K562 (cell line): Measurements from ENCODE around the gene CSTPP1. TPM values are rescaled to one million over a fixed set of nuclear protein-coding genes. Genes with fewer than 3 reads are reported as not detected.

Experiments
- ATAC-seq: fragments of 200-7000 bp; cut with Tn5 transposase; 3 replicates; pipeline ENCODE4 v1.9.1; 2020; ENCODE audit warnings: moderate library complexity
- BruUV-seq: library from RNA; stranded (reverse); fragments of 400-500 nt; replicated peaks from 2 replicates; lab custom pipeline; 2021; lab: Mats Ljungman, UMichigan
- CTCF ChIA-PET: fragments of 300-600 bp; formaldehyde crosslinking; extraction: SDS; loops from one replicate; lab custom pipeline; 2021; ENCODE audit warnings: low intra/inter-chr PET ratio; lab: Yijun Ruan, JAX
- POLR2A ChIA-PET: fragments of 300-600, 350-650 bp; sonication (Branson Sonifier 250); formaldehyde crosslinking; extraction: SDS; loops from one replicate; lab custom pipeline; 2021; ENCODE audit warnings: antibody characterized with exemption, inconsistent platforms; lab: Yijun Ruan, JAX
- DNase-seq, 4 experiments: peaks; one replicate each; pipeline versions ENCODE4 v3.0.0 to v3.0.0-alpha.2; 2011 to 2018; ENCODE audit warnings: low spot score in 3 of 4, mixed read lengths in 3 of 4; ENCODE audit errors: extremely low read depth in 1 of 4
- FAIRE-seq: peaks from 2 replicates; lab custom pipeline; 2011; peaks lifted over from hg19 to GRCh38; lab: Jason Lieb, UNC
- H2AFZ ChIP-seq: 2 replicates; pipeline ENCODE4 v1.6.0; 2011; ENCODE audit warnings: low read depth, low read length, control low read depth, inconsistent platforms
- H3K27ac ChIP-seq: fragments of 200-600 bp; 3 replicates; pipeline ENCODE4 v1.8.0; 2011; ENCODE audit warnings: low read depth, mild to moderate bottlenecking, control low read depth, inconsistent platforms, low read length, moderate library complexity, mixed read lengths; ENCODE audit errors: extremely low read depth
- H3K27me3 ChIP-seq, 2 experiments: fragments of 300-600 bp in 1 of 2; 2 replicates in 1 of 2; 3 replicates in 1 of 2; pipeline versions ENCODE4 v1.6.0 to v1.8.0; 2011; ENCODE audit warnings: inconsistent platforms in 2 of 2, low read length in 2 of 2, mild to moderate bottlenecking in 1 of 2, mixed read lengths in 1 of 2, moderate library complexity in 1 of 2; ENCODE audit not compliant: control insufficient read depth in 2 of 2, insufficient read depth in 2 of 2
- H3K36me3 ChIP-seq: fragments of 300-600 bp; 3 replicates; pipeline ENCODE4 v1.8.0; 2011; ENCODE audit warnings: mild to moderate bottlenecking, low read length, inconsistent platforms; ENCODE audit not compliant: control insufficient read depth, insufficient read depth
- H3K4me1 ChIP-seq, 2 experiments: fragments of 200-600 bp in 1 of 2; replicated peaks in 1 of 2; 2 replicates in 1 of 2; 3 replicates in 1 of 2; pipeline versions ENCODE4 v1.5.1 to v1.8.0; 2011; ENCODE audit warnings: inconsistent platforms in 2 of 2, low read length in 2 of 2, mild to moderate bottlenecking in 1 of 2, mixed read lengths in 1 of 2, moderate library complexity in 1 of 2; ENCODE audit not compliant: control insufficient read depth in 2 of 2, insufficient read depth in 2 of 2
- H3K4me2 ChIP-seq: 2 replicates; pipeline ENCODE4 v1.6.1; 2011; ENCODE audit warnings: low read length, control low read depth, inconsistent platforms, mixed read lengths; ENCODE audit not compliant: insufficient read depth
- H3K4me3 ChIP-seq: fragments of 200-600 bp; sonication (generic), shearing (Covaris generic); 2 replicates; pipeline ENCODE4 v1.5.1; 2016; ENCODE audit warnings: control low read depth, inconsistent platforms
- H3K79me2 ChIP-seq: fragments of 200-600 bp; 3 replicates; pipeline ENCODE4 v1.8.0; 2011; ENCODE audit warnings: low read length, inconsistent platforms; ENCODE audit not compliant: control insufficient read depth, insufficient read depth
- H3K9ac ChIP-seq, 2 experiments: 2 replicates each; pipeline versions ENCODE4 v1.6.0 to v1.6.1; 2011; ENCODE audit warnings: low read depth in 2 of 2, low read length in 2 of 2, control low read depth in 1 of 2, inconsistent platforms in 1 of 2, mild to moderate bottlenecking in 1 of 2, mixed read lengths in 1 of 2; ENCODE audit not compliant: insufficient read depth in 1 of 2
- H3K9me1 ChIP-seq: one replicate; pipeline ENCODE4 v1.6.0; 2011; ENCODE audit warnings: inconsistent platforms, mild to moderate bottlenecking, low read length, moderate library complexity; ENCODE audit not compliant: control insufficient read depth, insufficient read depth
- H3K9me3 ChIP-seq: replicated peaks from 2 replicates; pipeline ENCODE4 v1.5.1; 2011; ENCODE audit warnings: low read depth, low read length, inconsistent platforms; ENCODE audit not compliant: control insufficient read depth, insufficient read depth
- H4K20me1 ChIP-seq: replicated peaks from 2 replicates; pipeline ENCODE4 v1.6.1; 2011; ENCODE audit warnings: low read length, inconsistent platforms, mixed read lengths; ENCODE audit not compliant: control insufficient read depth, insufficient read depth
- HDGF ChIP-seq: fragments of 450-650 bp; IDR thresholded peaks from 2 replicates; pipeline ENCODE4 v1.6.1; 2016
- PRDM10 ChIP-seq: fragments of 450-650 bp; IDR thresholded peaks from 2 replicates; pipeline ENCODE4 v1.6.1; 2018; ENCODE audit not compliant: partially characterized antibody
- PTBP1 ChIP-seq: fragments of 200-400 bp; formaldehyde crosslinking; IDR thresholded peaks from 2 replicates; pipeline ENCODE4 v1.6.1; 2017; ENCODE audit warnings: low read depth, low read length
- ZNF695 ChIP-seq: fragments of 450-650 bp; formaldehyde crosslinking; IDR thresholded peaks from 2 replicates; pipeline ENCODE4 v1.4.0; 2020; ENCODE audit warnings: mild to moderate bottlenecking, moderate library complexity
- WGBS: fragments of 100-300 bp; shearing (Covaris generic); methylation state at CpG from one replicate; pipeline ENCODE4 v1.1.6; 2016; ENCODE audit warnings: low coverage, mixed read lengths; ENCODE audit not compliant: insufficient coverage; ENCODE audit errors: missing lambda C conversion rate; 5-methylcytosine and 5-hydroxymethylcytosine counted together
- in situ Hi-C: fragments of 300-500 bp; cut with MboI; formaldehyde crosslinking; loops from 4 replicates; pipeline ENCODE4 v1.15.0; 2018; ENCODE audit warnings: inconsistent platforms, mixed read lengths
- intact Hi-C: fragments of 100-400 bp; cut with micrococcal nuclease; formaldehyde crosslinking; loops from 2 replicates; pipeline ENCODE4 v1.14.2; 2022
- polyA plus RNA-seq, 8 experiments: library from polyadenylated mRNA; depleted of rRNA in 4 of 8; stranded (reverse) in 5 of 8; unstranded in 3 of 8; fragments of >200 nt; fragmentation: Nextera tagmentation in 2 of 8; fragmentation: Illumina TruSeq in 1 of 8; extraction: Ambion mirVana in 2 of 8; extraction: Trizol in 1 of 8; gene quantifications; 2 replicates each; pipeline versions ENCODE4 v1.2.1 to v1.2.3, GENCODE V29; 2011 to 2014; ENCODE audit warnings: inconsistent platforms in 1 of 8, missing spikeins in 1 of 8
- total RNA-seq, 7 experiments: library from RNA; depleted of rRNA in 6 of 7; stranded (reverse); fragments of >200 nt in 6 of 7; fragmentation: Illumina TruSeq in 2 of 7; extraction: Trizol in 2 of 7; gene quantifications; 2 replicates each; pipeline versions ENCODE4 v1.2.1 to v1.2.3, GENCODE V29; 2011 to 2021; ENCODE audit warnings: low replicate concordance in 1 of 7
- TF ChIP-seq, protein P1 (sequence below): sonication (generic); formaldehyde crosslinking; IDR thresholded peaks from 2 replicates; pipeline ENCODE4 v1.5.0; 2020; ENCODE audit warnings: missing genetic modification reagents

The CSTPP1 gene
- total and polyA plus RNA-seq, 9 of the 15 experiments (the other 6 are each of a cell fraction or from before 2014, with no cell fraction given) = 6.5 to 17.8 (median 9.2) TPM

GRCh38 chr11:46913484-46913883 is 23.1 kb upstream of the CSTPP1 start:
- no peak overlapping the region for H2AFZ ChIP-seq
- no peak for DNase-seq
- H3K79me2 ChIP-seq = no peaks in the 10 kb centered on the region
- intact Hi-C loops (no loop called here), in situ Hi-C loops (no loop called here)
- FAIRE-seq = no peak
- TF ChIP-seq HDGF = no peak
- no peak for TF ChIP-seq PRDM10
- no peak for TF ChIP-seq ZNF695 (CRISPR knock-in tag)
- TF ChIP-seq PTBP1 = no peak
- TF ChIP-seq, protein P1, sequence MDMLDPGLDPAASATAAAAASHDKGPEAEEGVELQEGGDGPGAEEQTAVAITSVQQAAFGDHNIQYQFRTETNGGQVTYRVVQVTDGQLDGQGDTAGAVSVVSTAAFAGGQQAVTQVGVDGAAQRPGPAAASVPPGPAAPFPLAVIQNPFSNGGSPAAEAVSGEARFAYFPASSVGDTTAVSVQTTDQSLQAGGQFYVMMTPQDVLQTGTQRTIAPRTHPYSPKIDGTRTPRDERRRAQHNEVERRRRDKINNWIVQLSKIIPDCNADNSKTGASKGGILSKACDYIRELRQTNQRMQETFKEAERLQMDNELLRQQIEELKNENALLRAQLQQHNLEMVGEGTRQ = no peak
- CTCF ChIA-PET = no interaction called here
- POLR2A ChIA-PET = interaction anchor here (0.5 to 1.3 kb wide), 6 partner anchors 12 to 249 kb away, joined by 3 to 4 read pairs (median 4); no protein-coding TSS in a partner anchor
- no peaks in the 10 kb centered on the region for H4K20me1 ChIP-seq
- peaks cover 0 to 14% of the 10 kb centered on the region in 2 experiments; a peak in 2 of 5 replicates for H3K4me1 ChIP-seq
- no peak overlapping the region for H3K9ac ChIP-seq
- H3K9me1 ChIP-seq = no peaks in the 10 kb centered on the region
- ATAC-seq = no peak
- H3K27ac ChIP-seq = no peak overlapping the region
- H3K4me3 ChIP-seq = no peak overlapping the region
- peaks cover 52 to 57% of the 10 kb centered on the region in 2 experiments for H3K27me3 ChIP-seq
- no peaks in the 10 kb centered on the region for H3K36me3 ChIP-seq
- no peaks in the 10 kb centered on the region for H3K9me3 ChIP-seq
- WGBS = 4% methylated on average over 3 of the region's 3 CpGs
- no peak overlapping the region for H3K4me2 ChIP-seq
- BruUV-seq = no TSS peak
